OCI-LY1 (cell line): ENCODE results near the gene GALNT13.

Source experiments
- EZH2 ChIP-seq: fragments of 200-600 bp; sonication (generic), shearing (Covaris generic); IDR thresholded peaks from 2 replicates; pipeline ENCODE4 v1.8.0; 2017; ENCODE audit warnings: borderline replicate concordance, mixed run types, mild to moderate bottlenecking, antibody characterized with exemption, low read length, moderate library complexity, mixed read lengths
- TF ChIP-seq, protein P1 (sequence below): fragments of 200-600 bp; sonication (generic), shearing (Covaris generic); IDR thresholded peaks from 2 replicates; pipeline ENCODE4 v1.5.1; 2017; ENCODE audit warnings: mild to moderate bottlenecking, antibody characterized with exemption, low read length, moderate library complexity, mixed read lengths

- TF ChIP-seq, protein P1, sequence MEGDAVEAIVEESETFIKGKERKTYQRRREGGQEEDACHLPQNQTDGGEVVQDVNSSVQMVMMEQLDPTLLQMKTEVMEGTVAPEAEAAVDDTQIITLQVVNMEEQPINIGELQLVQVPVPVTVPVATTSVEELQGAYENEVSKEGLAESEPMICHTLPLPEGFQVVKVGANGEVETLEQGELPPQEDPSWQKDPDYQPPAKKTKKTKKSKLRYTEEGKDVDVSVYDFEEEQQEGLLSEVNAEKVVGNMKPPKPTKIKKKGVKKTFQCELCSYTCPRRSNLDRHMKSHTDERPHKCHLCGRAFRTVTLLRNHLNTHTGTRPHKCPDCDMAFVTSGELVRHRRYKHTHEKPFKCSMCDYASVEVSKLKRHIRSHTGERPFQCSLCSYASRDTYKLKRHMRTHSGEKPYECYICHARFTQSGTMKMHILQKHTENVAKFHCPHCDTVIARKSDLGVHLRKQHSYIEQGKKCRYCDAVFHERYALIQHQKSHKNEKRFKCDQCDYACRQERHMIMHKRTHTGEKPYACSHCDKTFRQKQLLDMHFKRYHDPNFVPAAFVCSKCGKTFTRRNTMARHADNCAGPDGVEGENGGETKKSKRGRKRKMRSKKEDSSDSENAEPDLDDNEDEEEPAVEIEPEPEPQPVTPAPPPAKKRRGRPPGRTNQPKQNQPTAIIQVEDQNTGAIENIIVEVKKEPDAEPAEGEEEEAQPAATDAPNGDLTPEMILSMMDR, result no peak
- TF ChIP-seq EZH2, result no peak
Observed at GRCh38 chr2:153858250-153858649, 13.5 kb upstream of the GALNT13 start.
